CD4-positive, CD25-positive, alpha-beta regulatory T cell (primary cell): ENCODE results near the gene ARHGAP28. TPM values are rescaled to one million over a fixed set of nuclear protein-coding genes. Genes with fewer than 3 reads are reported as not detected.

Experiments used
- ATAC-seq, 2 donors: fragments of 150-1000 bp; cut with Tn5 transposase; one replicate each; pipeline ENCODE4 v1.10.0; 2021; ENCODE audit warnings: low read depth in 2 of 2, moderate number of reproducible peaks in 2 of 2, moderate library complexity in 1 of 2
- DNase-seq, 3 donors: peaks; one replicate each; pipeline versions ENCODE4 v3.0.0 to v3.0.0-alpha.2; 2012 to 2022; ENCODE audit warnings: mixed read lengths in 1 of 3
- H3K27ac ChIP-seq: one replicate; pipeline ENCODE4 v1.7.0; 2013; ENCODE audit warnings: mild to moderate bottlenecking, low read length; ENCODE audit not compliant: insufficient read depth, poor library complexity, severe bottlenecking
- H3K27me3 ChIP-seq: one replicate; pipeline ENCODE4 v1.7.0; 2013; ENCODE audit warnings: low read length; ENCODE audit not compliant: control insufficient read depth, insufficient read depth
- H3K36me3 ChIP-seq: one replicate; pipeline ENCODE4 v1.7.0; 2013; ENCODE audit warnings: mild to moderate bottlenecking, low read length, moderate library complexity; ENCODE audit not compliant: control insufficient read depth, insufficient read depth
- H3K4me1 ChIP-seq: 2 replicates; pipeline ENCODE4 v1.7.0; 2013; ENCODE audit warnings: mild to moderate bottlenecking, low read length; ENCODE audit not compliant: insufficient read depth, control insufficient read depth, poor library complexity, severe bottlenecking
- H3K4me3 ChIP-seq: one replicate; pipeline ENCODE4 v1.7.0; 2013; ENCODE audit warnings: low read depth, mild to moderate bottlenecking, low read length, moderate library complexity
- H3K9me3 ChIP-seq, 2 experiments: 1 replicate in 1 of 2; 2 replicates in 1 of 2; pipeline ENCODE4 v1.7.0; 2013; ENCODE audit warnings: low read length in 2 of 2, mild to moderate bottlenecking in 1 of 2, moderate library complexity in 1 of 2; ENCODE audit not compliant: control insufficient read depth in 2 of 2
- H3K27ac Mint-ChIP-seq, 3 donors: one replicate each; pipeline ENCODE4 v1.8.0; 2020 to 2022; ENCODE audit warnings: mild to moderate bottlenecking in 3 of 3, mixed read lengths in 3 of 3, moderate library complexity in 2 of 3
- H3K27me3 Mint-ChIP-seq: one replicate; pipeline ENCODE4 v1.8.0; 2022; ENCODE audit warnings: mild to moderate bottlenecking, mixed read lengths
- H3K36me3 Mint-ChIP-seq: one replicate; pipeline ENCODE4 v1.8.0; 2020; ENCODE audit warnings: mixed read lengths
- H3K4me1 Mint-ChIP-seq, 4 donors: one replicate each; pipeline ENCODE4 v1.8.0; 2020 to 2022; ENCODE audit warnings: mixed read lengths in 4 of 4, mild to moderate bottlenecking in 1 of 4
- H3K4me3 Mint-ChIP-seq, 4 donors: one replicate each; pipeline ENCODE4 v1.8.0; 2020 to 2022; ENCODE audit warnings: mild to moderate bottlenecking in 4 of 4, mixed read lengths in 4 of 4, moderate library complexity in 3 of 4
- H3K9me3 Mint-ChIP-seq, 7 donors: one replicate each; pipeline ENCODE4 v1.8.0; 2020 to 2022; ENCODE audit warnings: mixed read lengths in 7 of 7, mild to moderate bottlenecking in 3 of 7, moderate library complexity in 2 of 7
- polyA plus RNA-seq, 4 donors: library from polyadenylated mRNA; unstranded; fragments of 300-500 nt; fragmentation: Illumina TruSeq; gene quantifications; one replicate each; pipeline ENCODE4 v1.2.3, GENCODE V29; 2021
- total RNA-seq: library from RNA; stranded (reverse); gene quantifications from one replicate; pipeline ENCODE4 v1.2.3, GENCODE V29; 2022

ARHGAP28 gene
- total and polyA plus RNA-seq, 5 donors from 2014 or later: not detected

DNA sequence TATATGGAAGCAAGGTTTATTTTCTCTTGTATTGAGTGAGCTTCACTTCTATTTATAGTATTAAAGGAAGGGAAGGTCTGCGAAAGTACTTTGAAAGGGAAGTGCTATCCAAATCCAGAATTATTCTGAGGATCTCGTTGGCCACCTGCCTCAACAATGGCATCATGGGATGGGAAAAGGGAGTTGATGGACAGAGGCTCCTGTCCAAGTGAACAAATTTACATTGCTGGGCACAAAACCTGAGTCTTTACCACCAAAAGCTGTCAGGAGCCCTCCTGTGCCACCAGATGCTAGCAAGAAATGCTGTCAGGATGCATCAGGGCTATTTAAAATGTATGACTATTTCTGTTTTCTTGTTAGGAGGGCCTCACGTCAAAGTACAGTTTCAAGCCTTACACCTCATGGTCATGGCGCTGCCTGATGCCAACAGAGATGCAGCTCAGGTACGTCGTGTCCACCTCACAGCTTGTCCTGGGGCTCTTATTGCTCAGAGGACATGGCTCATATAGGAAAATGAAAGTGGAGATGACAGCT, 157.3 kb downstream of the ARHGAP28 start:
- Mint-ChIP-seq H3K36me3 (no peaks in the 10 kb centered on the region), H3K27me3 (no peaks in the 10 kb centered on the region), H3K27ac (no peak overlapping the region), H3K9me3 (peaks cover 0 to 6% (median 0%) of the 10 kb centered on the region in 7 donors), H3K4me3 (no peak overlapping the region), H3K4me1 (no peaks in the 10 kb centered on the region)
- ATAC-seq (no peak), DNase-seq (no peak)
- H3K4me3 ChIP-seq: no peak overlapping the region
- H3K36me3 ChIP-seq: no peaks in the 10 kb centered on the region
- no peaks in the 10 kb centered on the region for H3K4me1 ChIP-seq
- no peaks in the 10 kb centered on the region for H3K27me3 ChIP-seq
- no peak overlapping the region for H3K27ac ChIP-seq
- H3K9me3 ChIP-seq: no peaks in the 10 kb centered on the region

DNA sequence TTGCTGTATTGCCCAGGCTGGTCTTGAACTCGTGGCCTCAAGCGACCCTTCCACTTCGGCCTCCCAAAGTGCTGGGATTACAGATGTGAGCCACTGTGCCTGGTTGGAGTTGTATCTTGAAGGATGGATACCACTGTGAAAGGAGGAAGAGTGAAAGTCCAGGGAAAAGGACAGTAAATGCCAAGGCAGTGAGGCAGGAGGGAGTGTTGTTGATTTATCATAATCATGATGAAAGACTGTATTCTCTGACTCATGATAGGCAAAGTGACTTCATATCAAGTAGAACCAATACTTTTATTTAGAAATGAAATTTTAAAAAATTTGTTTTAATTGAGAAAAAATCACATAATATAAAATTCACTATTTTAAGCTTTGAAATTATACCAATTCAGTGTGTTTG, 162.3 kb downstream of the ARHGAP28 start:
- H3K9me3 Mint-ChIP-seq: peaks cover 0 to 3% (median 1%) of the 10 kb centered on the region in 7 donors
- H3K4me1 Mint-ChIP-seq: no peaks in the 10 kb centered on the region
- H3K36me3 Mint-ChIP-seq: no peaks in the 10 kb centered on the region
- H3K27ac Mint-ChIP-seq: no peak overlapping the region
- DNase-seq: no peak
- H3K36me3 ChIP-seq: no peaks in the 10 kb centered on the region
- H3K27me3 Mint-ChIP-seq: no peaks in the 10 kb centered on the region
- H3K4me3 Mint-ChIP-seq: no peak overlapping the region
- no peaks in the 10 kb centered on the region for H3K4me1 ChIP-seq
- no peaks in the 10 kb centered on the region for H3K27me3 ChIP-seq
- H3K9me3 ChIP-seq: peaks cover 0 to 1% of the 10 kb centered on the region in 2 experiments
- H3K4me3 ChIP-seq: no peak overlapping the region
- ATAC-seq: no peak
- H3K27ac ChIP-seq: no peak overlapping the region

GRCh38 chr18:6901286-6901926, 171.9 kb downstream of the ARHGAP28 start:
- no peak overlapping the region for H3K4me3 Mint-ChIP-seq
- no peak overlapping the region for H3K27ac ChIP-seq
- H3K36me3 ChIP-seq: no peaks in the 10 kb centered on the region
- H3K36me3 Mint-ChIP-seq: no peaks in the 10 kb centered on the region
- no peak overlapping the region for H3K4me3 ChIP-seq
- no peaks in the 10 kb centered on the region for H3K4me1 Mint-ChIP-seq
- H3K9me3 Mint-ChIP-seq: peaks cover 0 to 21% (median 7%) of the 10 kb centered on the region in 7 donors
- no peaks in the 10 kb centered on the region for H3K27me3 ChIP-seq
- H3K4me1 ChIP-seq: no peaks in the 10 kb centered on the region
- DNase-seq: no peak
- H3K27ac Mint-ChIP-seq: no peak overlapping the region
- no peaks in the 10 kb centered on the region for H3K9me3 ChIP-seq
- no peak for ATAC-seq
- no peaks in the 10 kb centered on the region for H3K27me3 Mint-ChIP-seq

- DNase-seq (no peak), ATAC-seq (no peak)
- Mint-ChIP-seq H3K27me3 (no peaks in the 10 kb centered on the region), H3K4me3 (no peak overlapping the region), H3K9me3 (peaks cover 0 to 4% (median 1%) of the 10 kb centered on the region in 7 donors), H3K36me3 (no peaks in the 10 kb centered on the region), H3K27ac (no peak overlapping the region), H3K4me1 (no peaks in the 10 kb centered on the region)
- no peak overlapping the region for H3K4me3 ChIP-seq
- no peaks in the 10 kb centered on the region for H3K4me1 ChIP-seq
- H3K27me3 ChIP-seq: no peaks in the 10 kb centered on the region
- H3K9me3 ChIP-seq: no peaks in the 10 kb centered on the region
- H3K27ac ChIP-seq: no peak overlapping the region
- no peaks in the 10 kb centered on the region for H3K36me3 ChIP-seq
These were observed 187.6 kb downstream of the ARHGAP28 start for GRCh38 chr18:6917072-6917471.

GRCh38 chr18:6920099-6920955, 190.8 kb downstream of the ARHGAP28 start:
- DNase-seq (peak in 1 of 3 donors; percentile 28), ATAC-seq (no peak)
- Histone ChIP-seq H3K4me1 (no peaks in the 10 kb centered on the region), H3K27ac (no peak overlapping the region), H3K36me3 (no peaks in the 10 kb centered on the region), H3K4me3 (no peak overlapping the region), H3K9me3 (no peaks in the 10 kb centered on the region), H3K27me3 (no peaks in the 10 kb centered on the region)
- Mint-ChIP-seq H3K4me1 (no peaks in the 10 kb centered on the region), H3K27ac (no peak overlapping the region), H3K36me3 (no peaks in the 10 kb centered on the region), H3K4me3 (no peak overlapping the region), H3K27me3 (no peaks in the 10 kb centered on the region), H3K9me3 (peaks cover 0 to 9% (median 3%) of the 10 kb centered on the region in 7 donors)

DNA sequence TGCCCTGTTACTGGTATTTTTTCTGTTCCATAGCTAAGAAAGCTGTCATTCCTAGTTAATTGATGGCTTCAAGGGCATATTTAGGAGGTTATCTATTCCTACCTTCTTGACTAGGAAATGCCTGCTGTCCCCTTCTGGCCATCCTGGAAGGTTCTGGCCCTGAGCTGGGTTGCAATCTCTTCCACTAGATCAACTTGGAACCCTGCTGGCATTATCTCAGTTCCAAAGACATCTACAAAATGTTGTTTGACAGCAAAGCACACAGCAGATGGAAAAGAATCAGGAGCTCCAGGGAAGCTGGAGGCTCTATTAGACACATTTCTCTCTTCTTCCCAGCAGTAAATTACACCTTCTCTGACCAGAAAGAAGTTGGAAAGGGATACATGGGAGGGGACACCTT, 192.1 kb downstream of the ARHGAP28 start:
- H3K4me1 ChIP-seq: no peaks in the 10 kb centered on the region
- no peak for DNase-seq
- Mint-ChIP-seq H3K27me3 (no peaks in the 10 kb centered on the region), H3K4me3 (no peak overlapping the region), H3K9me3 (peaks cover 0 to 9% (median 4%) of the 10 kb centered on the region in 7 donors), H3K36me3 (no peaks in the 10 kb centered on the region), H3K27ac (no peak overlapping the region), H3K4me1 (no peaks in the 10 kb centered on the region)
- no peak overlapping the region for H3K27ac ChIP-seq
- ATAC-seq: no peak
- no peaks in the 10 kb centered on the region for H3K27me3 ChIP-seq
- no peaks in the 10 kb centered on the region for H3K36me3 ChIP-seq
- H3K4me3 ChIP-seq: no peak overlapping the region
- H3K9me3 ChIP-seq: no peaks in the 10 kb centered on the region

DNA sequence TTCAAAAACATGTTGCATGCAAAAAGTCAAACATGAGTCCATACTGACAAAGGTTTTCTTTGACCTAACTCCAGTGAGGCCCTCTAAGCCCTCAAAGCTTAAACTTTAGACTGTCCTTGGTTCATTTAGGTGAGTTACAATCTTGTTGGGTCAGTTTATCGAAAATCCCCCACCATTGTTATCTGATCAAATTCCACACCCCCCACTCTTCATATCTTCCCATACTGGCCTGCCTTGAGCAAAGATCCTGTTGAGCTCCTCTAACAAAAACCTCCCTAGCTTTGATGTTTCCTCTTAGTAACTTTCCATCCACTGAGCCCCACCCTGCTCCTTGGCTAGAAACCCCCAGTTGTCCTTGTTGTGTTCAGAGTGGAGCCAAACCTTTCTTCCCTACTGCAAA, 193.7 kb downstream of the ARHGAP28 start:
- ATAC-seq (no peak), DNase-seq (no peak)
- H3K27me3 Mint-ChIP-seq: no peaks in the 10 kb centered on the region
- no peaks in the 10 kb centered on the region for H3K4me1 Mint-ChIP-seq
- H3K27ac Mint-ChIP-seq: no peak overlapping the region
- H3K27me3 ChIP-seq: no peaks in the 10 kb centered on the region
- H3K4me3 ChIP-seq: no peak overlapping the region
- H3K36me3 ChIP-seq: no peaks in the 10 kb centered on the region
- peaks cover 1 to 7% (median 4%) of the 10 kb centered on the region in 7 donors for H3K9me3 Mint-ChIP-seq
- no peaks in the 10 kb centered on the region for H3K4me1 ChIP-seq
- H3K9me3 ChIP-seq: no peaks in the 10 kb centered on the region
- H3K36me3 Mint-ChIP-seq: no peaks in the 10 kb centered on the region
- no peak overlapping the region for H3K27ac ChIP-seq
- H3K4me3 Mint-ChIP-seq: no peak overlapping the region
